Fibroblast of mammary gland (primary cell): ENCODE results near the gene COL4A1.
A peak's percentile ranks its signal among the peaks of the same experiment; 100 is the strongest.

Source experiments
- DNase-seq: peaks from one replicate; pipeline ENCODE4 v3.0.0-alpha.2; 2010; ENCODE audit warnings: low read depth
- H3K4me3 ChIP-seq: 2 replicates; pipeline ENCODE4 v1.5.1; 2011; ENCODE audit warnings: low read depth, mild to moderate bottlenecking, low read length, moderate library complexity; ENCODE audit not compliant: control insufficient read depth
- TF ChIP-seq, protein P1 (sequence below): conservative IDR thresholded peaks from 2 replicates; pipeline ENCODE4 v1.5.1; 2011; ENCODE audit warnings: low read depth, low read length, inconsistent platforms; ENCODE audit not compliant: control insufficient read depth, insufficient read depth

The COL4A1 gene

DNA sequence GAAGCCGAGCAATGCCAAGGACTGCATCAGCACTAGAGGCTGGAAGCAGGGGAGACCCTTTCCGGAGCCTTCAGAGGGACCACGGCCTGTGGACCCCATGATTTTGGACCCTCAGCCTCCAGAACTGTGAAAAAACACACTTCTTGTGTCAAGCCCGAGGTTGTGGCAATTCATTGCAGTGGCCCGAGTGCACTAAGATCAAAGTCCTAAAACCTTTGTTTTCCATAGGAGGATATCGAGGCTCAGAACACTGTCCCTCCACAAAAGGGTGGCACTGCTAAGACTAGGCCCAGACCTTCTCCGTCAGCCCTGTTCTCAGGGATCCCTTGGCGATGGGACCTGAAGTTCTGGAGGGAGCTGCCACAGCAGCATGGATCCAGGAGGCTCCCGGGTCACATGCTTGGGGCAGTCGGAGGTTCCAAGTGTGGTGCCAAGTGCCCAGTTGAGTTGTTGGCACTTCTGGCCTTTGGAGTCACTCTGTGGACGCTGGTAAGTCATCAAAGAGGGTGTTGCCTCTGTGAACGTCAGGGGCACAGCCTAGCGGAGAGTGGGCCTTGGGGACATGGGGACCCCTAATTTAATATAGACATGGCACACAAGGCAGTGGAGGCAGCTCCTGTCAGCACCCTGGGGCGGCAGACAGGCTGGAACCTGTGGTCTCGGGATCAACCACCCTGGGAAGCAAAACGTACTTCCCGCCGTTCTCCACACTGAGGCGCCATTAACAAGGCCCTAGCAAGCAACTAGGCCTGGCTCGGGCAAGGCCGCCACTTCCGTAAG lies 199.2 kb downstream of the COL4A1 start:
- DNase-seq: no peak
- no peak overlapping the region for H3K4me3 ChIP-seq
- TF ChIP-seq, protein P1, sequence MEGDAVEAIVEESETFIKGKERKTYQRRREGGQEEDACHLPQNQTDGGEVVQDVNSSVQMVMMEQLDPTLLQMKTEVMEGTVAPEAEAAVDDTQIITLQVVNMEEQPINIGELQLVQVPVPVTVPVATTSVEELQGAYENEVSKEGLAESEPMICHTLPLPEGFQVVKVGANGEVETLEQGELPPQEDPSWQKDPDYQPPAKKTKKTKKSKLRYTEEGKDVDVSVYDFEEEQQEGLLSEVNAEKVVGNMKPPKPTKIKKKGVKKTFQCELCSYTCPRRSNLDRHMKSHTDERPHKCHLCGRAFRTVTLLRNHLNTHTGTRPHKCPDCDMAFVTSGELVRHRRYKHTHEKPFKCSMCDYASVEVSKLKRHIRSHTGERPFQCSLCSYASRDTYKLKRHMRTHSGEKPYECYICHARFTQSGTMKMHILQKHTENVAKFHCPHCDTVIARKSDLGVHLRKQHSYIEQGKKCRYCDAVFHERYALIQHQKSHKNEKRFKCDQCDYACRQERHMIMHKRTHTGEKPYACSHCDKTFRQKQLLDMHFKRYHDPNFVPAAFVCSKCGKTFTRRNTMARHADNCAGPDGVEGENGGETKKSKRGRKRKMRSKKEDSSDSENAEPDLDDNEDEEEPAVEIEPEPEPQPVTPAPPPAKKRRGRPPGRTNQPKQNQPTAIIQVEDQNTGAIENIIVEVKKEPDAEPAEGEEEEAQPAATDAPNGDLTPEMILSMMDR: peak; percentile 10

DNA sequence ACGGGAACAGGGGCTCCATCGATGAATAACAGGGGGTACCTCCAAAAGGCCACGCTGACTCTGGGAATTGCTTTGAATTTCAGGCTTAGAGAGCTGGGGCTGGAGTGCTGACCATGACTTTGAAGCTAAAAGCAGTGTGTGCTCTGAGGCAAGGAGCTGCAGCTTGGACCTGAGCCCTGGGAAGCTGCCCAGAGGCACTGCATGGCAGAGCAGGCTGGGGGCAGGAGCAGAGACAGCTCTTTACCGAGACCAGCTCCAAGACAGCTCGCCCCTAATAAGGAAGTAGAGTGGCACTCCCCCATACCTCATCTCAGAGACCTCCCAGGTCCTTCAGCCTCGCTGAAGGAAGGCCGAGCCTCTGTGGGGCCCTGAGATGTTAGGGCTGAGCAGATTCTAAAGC lies 200.2 kb downstream of the COL4A1 start:
- no peak for DNase-seq
- TF ChIP-seq, protein P1: no peak
- no peak overlapping the region for H3K4me3 ChIP-seq

DNA sequence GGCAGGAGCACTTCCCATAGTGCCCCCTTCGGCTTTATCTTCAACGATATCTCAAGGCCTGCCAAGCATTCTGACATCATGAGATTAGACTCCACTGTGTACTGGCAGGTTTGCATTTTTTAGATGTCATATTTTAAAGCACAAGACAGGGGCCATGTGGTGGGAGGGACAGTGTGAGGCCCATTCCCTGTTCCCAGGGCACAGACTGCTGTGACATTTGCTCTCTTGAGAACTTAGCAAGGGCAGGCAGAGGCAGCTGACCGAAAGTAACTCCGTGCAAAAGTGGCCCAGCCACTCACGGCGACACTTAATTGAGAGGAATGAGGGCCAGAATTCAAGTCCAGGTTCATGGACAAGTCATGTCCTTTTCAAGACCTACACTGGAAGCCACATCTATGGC lies 201.8 kb downstream of the COL4A1 start:
- DNase-seq: no peak
- H3K4me3 ChIP-seq: no peak overlapping the region
- TF ChIP-seq, protein P1: no peak

DNA sequence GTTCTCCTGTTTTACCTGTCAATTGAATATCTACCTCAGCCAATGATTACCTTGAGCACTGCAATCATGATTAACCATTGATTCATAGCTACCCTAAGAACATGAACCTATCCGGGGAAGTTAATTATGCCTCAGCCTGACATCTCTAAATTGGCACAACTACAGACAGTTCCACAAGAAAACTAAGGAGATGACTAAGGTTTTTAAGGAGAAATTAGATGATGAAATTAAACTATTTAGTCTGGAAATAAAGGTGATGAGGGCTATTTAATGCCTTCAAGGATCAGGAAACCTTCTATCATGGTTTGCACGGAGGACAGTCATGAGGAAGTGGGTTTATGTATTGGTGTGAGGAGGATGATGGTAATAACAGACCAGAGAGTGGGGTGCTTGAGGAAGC lies 203.4 kb downstream of the COL4A1 start:
- TF ChIP-seq, protein P1: no peak
- H3K4me3 ChIP-seq: no peak overlapping the region
- peak; percentile 61 for DNase-seq

DNA sequence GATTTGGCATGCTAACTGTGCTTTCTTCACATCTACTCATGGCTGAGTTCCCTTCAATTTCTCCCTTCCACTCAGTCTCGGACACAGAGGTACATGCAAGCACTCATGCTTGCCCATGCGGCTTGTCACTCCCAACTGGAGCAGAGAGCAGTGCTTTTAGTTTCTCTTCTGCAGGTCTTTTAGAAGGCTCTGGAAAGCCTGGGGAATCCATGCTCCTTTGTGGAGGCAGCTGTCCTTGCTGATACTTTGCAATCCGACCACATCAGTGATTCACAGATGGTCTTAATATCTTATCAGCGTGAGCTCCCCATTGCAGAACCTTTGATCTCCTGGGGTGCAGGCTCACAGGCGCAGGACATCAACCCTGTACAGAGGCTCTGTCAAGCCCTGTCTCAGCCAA lies 203.9 kb downstream of the COL4A1 start:
- TF ChIP-seq, protein P1: no peak
- DNase-seq: no peak
- no peak overlapping the region for H3K4me3 ChIP-seq

DNA sequence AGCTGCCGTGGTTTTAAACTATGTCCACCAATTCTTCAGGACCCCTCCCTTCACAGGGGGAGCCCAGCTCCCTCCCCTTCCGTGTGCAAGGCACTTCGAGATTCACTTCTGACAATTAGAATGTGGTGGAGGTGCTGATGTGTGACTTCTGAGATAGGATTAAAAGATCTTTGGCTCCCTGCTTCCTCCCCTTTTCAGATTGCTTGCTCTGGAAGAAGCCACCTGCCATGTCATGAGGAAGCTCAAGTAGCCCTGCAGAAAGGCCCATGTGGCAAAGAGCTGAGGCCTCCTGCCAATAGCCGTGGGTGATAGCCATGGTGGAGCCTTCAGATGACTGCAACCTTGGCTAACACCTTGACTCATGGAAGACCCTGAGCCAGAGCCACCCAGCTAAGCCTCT lies 204.9 kb downstream of the COL4A1 start:
- TF ChIP-seq, protein P1: no peak
- no peak overlapping the region for H3K4me3 ChIP-seq
- DNase-seq: no peak
